HT1080 (cell line): Measurements from ENCODE around the gene RMI2. TPM values are rescaled to one million over a fixed set of nuclear protein-coding genes. Genes with fewer than 3 reads are reported as not detected.

ENCODE experiments used
- DNase-seq: peaks from one replicate; pipeline ENCODE4 v3.0.0-alpha.2; 2015; ENCODE audit warnings: low read depth
- total RNA-seq: library from RNA; depleted of rRNA; stranded (reverse); fragments of >200 nt; shearing (Covaris generic); gene quantifications from 2 replicates; pipeline ENCODE4 v1.2.3, GENCODE V29; 2014

Gene RMI2
- total RNA-seq, 1 experiment from 2014 or later = 14.2 TPM

DNA sequence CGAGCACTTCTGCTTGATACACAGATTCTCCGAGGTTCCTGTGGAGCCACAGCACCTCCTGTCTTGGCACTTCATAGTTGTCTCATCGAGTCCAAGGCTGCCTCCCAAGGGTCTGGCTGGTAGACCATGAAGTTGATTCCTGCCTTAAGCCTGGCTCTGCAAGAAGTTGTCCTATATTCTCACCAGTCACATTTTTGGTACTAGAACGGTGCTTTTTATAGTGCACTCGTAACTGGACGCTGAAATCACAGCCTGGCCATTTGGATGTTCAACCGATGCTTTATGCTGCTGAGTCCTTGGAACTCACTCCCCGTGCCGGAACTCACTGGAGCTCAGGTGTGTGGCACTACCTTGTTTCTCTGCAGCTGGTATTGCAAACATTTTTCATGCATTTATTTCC is 35.6 kb downstream of the RMI2 start:
- no peak for DNase-seq

DNA sequence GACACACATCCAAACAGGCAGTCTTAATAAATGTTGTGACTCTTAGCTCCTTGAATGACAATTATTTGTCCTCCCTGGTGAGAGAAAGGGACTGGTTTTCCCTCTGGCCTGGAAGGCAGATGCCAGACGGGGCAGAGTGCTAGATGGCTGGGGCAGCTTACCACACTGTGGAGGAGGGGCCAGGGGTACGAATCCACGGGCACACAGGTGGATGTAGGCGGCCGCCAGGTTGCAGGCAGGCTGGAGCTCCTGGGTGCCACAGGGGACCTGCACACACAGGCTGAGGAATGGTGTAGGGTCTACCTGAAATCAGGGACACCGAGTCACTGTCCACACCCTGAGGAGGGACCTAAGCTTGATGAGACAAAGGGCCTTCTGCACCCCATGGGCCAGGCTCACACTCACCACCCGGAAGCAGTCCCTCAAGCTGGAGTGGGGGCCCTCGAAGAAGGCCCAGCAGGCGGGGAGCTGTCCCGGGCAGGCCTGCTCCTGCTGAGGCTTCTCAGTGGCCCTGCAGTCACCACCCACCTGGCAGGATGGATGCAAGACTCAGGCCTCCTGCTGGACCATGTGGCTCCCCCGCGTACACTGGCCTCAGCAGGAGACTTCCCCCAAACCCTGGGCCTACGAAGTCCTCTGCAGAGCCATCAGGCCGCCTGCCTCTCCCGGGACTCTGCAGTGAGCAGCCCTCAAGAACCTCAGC is 38.4 kb downstream of the RMI2 start:
- DNase-seq = no peak

DNA sequence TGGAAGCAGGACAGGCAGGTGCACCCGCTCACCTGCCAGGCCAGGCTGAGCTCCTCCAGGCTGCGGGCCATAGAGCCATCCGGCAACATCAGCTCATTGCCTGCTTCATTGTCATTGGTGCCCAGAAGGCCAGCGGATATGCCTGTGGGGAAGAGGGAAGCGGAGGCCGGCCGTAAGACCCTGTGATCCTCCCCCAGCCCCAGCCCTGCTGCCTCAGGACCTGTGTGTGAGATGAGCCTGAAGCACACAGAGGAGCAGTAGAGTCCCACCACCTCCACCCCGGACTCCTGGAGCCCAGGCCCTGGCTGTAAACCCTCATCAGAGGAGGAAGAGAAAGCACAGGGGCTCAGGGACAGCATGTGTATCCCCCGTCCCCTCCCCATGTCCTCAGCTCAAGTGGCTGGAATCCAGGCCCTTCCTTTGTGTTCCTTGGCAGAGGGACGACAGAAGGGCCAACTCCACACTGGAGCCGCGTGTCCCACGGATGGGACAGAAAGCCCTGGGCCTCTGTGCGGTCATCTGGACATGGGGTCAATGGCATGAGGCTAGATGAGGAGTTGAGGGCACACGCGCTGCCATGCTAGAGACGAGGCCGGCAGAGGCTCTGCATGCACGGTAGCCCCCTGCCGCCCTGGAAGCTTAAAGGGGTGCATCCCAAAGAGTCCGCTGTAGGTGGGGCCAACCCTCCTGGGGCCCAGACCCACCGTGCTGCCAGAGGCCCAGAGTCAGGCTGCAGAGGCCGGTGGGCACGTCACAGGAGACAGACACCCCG is 39.1 kb downstream of the RMI2 start:
- DNase-seq = no peak

DNA sequence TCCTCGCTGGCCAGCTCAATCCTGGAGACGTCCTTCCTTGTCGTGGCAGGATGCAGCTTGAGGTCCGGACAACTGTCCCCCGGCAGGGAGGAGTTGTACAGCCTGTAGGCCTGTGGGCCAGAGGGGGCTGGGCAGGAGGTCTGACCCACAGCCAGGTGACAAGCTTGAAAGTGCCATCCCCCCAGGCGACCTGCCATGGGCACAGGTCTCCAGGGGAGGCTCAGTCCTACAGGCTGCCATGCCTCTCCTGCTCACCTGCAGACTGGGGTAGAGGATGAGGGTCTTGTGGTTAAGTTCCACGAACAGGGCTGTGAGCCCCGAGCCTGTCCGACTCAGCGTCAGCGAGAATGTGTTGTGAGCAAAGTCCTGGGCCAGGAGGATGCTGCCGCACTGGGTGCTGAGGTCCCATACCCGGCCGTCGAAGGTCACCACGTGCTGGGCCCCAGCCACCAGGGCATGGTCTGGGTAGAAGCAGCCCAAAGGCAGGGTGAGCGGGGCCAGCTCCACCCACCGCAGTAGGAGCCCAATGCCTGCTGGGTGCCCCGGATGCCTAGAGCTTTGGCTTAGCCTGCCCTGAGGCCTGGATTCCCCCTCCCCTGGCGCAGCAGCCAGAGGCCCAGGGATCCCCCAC is 39.8 kb downstream of the RMI2 start:
- no peak for DNase-seq

DNA sequence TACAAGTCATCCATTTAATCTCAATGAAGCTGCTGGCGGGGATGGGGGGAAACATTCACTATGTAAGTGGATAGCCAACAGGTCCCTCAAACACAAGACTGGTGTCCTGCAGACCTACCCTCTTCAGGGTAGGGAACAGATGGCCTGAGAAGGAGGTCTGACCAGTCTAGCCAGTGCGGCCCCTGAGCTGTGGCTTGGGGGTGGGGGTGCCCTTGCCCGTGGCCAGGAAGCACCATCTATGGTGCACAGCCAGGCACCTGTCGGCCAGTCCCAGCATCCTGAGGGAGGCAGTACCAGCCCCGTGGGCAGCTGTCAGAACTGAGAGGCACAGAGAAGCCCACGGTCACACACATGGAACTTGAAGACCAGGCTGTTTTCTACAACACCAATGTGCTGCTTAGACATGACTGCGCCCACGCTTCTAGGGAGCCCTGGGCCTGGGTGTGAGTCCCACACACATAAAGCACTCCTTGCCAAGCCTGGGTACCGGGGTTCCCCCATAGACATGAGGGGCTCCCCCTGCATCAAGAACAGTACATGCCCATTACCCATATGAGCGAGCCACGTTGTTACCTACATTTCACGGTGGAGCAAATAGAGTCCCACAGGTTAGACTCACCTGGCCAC is 40.9 kb downstream of the RMI2 start:
- no peak for DNase-seq

DNA sequence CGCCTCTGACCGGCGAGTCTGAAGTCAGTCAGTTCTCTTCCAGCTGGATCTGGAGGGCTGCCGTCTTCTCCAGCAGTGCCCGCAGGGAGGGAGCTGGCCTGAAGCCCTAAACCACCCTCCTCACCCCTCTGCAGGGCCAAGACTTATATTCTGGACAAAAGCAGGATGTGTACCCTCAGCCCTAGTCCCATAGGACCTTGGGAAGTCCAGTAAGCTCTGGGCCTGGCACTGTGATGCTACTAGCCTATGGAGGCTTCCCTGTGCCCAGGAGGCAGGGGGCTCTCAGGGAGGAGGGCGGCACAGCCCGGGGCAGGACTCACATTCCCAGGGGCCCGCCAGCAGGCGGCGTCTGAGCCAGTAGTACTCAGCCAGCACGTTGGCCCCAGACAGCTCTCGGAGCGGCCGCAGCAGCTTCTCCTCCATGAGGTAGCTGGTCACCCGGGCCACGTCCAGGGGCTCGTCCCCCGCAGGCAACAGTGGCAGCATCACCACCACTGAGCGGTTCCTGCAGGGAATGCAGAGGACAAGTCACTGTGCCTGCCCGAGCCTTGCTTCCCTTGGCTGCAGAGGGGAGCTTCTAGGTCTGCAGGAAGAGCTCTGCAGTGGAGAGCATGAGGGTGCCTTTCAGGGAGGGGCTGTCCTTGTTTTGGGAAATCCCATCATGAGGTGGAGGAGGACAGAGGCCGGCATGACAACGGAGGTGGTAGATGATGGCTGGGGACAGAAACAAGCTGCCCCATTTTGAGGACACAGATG is 41.7 kb downstream of the RMI2 start:
- DNase-seq = no peak

DNA sequence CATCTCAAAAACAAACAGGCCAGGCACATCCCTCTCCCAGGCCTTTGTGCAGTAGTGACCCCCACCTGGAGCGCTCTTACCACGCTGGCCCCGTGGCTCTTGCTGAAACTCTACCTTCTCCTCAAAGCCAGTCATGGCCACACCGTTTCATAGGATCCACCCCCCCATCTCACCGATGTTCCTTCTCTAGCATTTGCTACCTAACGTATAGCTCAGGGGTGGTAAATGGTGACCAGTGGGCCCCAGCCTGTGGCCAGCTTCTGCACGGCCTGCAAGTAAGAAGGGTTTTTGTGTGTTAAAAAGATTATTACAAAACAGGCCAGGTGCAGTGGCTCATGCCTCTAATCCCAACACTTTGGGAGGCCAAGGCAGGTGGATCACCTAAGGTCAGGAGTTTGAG is 43.8 kb downstream of the RMI2 start:
- DNase-seq = no peak

DNA sequence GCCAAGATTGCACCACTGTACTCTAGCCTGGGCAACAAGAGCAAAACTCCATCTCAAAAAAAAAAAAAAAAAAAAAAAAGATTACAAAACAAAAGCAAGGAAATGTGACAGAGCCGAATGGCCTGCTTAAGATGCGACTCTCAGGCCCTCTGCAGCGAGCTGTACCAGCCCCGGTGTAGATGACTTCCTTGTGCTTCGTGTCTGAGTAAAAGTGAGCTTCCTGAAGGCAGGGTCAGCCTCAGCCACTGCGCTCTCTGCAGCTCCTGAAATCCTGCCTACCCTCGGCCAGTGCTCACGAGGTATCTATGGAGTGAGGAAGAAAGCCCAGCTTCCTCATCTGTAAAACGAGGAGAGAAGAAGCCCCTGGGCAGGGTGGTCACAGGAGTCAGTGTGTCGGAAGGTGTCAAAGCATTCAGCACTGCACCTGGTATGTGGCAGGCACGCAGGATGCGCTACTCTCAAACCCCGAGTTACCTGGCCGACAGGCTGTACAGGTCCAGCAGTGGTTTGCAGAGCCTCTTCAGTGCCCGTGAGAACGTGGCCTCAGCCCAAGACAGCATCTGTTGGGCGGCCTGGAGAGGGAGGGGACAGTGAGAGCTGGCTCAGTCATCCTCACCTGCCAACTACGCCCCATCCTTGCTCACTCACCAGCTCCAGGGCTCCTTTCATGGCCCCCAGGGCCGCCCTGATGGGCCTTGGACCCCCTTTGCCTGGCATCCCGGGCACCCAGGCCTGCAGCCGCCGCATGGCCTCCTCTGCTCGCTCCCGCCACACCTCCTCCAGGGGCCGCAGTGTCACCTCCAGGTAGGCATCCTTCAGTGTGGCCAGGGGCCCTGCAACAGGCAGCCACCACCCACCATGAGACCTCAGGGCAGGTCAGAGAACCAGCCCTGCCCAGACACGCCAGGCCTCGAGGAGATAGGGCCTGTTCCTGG is 44.6 kb downstream of the RMI2 start:
- no peak for DNase-seq

DNA sequence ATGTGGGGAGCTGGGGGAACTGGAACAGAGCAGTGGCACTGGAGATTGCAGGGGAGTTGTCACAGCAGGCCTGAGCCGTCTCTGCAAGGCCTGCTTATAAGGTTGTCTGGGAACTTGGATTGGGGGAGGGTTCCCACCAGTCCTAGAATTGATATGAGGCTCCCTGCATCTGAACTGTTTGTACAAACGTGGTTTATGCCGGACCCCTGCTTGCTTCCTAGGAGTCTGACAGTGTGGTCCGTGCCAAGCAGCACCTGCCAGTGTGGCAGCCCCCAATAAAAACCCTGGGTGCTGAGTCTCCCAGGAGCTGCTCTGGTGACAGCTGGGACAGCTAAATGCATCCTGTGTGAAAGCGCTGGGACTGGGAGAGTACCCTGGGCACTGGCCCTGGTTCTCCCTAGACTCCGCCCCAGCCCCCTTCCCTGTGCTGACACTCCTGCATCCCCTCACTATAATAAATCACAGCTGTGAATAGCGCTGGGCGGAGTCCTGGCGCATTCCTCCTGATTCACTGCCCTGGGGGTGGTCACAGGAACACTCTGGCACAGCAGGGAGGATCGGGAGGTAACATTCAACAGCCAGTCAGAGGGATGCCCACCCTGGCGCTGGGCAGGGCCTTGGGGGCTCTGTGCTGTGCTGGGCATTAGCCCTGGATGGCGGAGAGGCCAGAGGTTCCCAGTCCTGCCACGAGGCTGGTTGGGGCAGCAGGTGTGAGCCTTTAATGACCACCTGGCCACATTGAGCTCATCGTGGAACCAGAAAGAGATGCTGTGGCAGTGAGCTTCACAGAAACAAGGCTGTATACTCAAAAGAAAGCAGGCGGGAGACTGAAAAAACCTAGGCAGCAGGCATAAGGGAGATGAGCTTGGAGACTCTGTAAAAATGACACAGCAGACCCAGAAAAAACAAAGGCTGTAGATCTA is 45.6 kb downstream of the RMI2 start:
- DNase-seq = no peak

DNA sequence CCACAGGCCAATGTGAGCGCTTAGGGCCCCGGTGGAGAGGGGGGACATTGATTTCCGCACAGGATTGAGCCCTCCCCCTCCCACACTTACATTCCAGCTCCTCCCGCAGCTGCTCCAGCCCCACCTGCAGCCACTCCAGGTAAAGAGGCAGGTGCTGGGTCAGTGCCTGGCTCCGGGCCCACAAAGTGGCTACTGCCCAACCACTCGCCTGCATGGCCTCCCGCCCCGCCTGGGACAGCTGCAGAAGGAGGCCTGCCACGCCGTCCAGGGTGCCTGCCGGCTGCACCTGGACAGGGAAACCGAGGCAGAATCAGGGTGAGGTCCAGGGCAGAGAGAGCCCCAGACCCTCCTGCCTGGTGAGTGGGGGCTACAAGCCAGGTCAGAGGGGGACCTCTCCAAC is 46.3 kb downstream of the RMI2 start:
- DNase-seq = no peak

DNA sequence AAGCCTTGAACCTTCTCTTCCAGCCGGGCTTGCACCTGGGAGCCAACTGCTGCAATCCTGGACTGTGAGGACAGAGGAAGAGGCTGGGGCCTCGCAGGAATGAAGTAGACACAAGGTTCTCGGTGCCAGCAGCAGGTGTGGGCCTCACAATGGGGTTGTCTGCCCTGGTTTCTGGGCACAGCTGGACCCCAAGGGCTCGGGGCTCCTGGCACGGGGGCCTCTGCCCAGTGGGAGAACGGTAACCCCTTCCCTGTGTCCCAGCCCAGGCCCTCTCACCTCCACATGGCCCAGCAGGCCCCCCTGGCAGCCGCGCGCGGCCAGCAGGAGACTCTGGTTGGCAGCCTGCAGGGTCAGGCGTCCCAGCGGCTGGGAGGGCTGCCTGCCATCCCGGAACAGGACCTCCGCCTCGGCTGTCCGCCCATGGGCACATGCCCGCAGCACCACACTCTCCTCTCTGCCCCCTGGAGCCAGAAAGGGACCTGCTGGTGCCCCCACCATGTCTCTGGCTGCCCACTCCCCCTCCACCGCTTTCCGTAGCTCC is 46.9 kb downstream of the RMI2 start:
- DNase-seq = no peak

DNA sequence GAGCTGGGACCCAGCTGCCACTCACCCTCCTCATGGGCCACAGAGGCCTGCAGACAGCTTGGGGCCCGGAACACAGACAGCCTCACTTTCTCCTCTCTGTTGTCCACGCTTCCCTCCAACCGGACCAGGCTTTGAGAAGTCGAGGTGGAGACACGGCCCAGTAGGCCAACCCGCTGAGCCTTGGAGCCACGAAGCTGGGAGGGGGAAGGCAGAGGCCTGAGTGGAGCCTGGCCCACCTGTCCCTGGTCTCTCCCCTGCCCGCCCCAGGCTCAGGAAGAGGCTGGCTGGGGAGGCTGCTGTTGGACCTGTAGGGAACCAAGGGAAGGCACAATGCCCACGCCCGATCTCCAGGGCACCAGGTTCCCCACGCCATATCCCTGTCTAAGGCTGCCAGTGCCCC is 48.1 kb downstream of the RMI2 start:
- DNase-seq = no peak

DNA sequence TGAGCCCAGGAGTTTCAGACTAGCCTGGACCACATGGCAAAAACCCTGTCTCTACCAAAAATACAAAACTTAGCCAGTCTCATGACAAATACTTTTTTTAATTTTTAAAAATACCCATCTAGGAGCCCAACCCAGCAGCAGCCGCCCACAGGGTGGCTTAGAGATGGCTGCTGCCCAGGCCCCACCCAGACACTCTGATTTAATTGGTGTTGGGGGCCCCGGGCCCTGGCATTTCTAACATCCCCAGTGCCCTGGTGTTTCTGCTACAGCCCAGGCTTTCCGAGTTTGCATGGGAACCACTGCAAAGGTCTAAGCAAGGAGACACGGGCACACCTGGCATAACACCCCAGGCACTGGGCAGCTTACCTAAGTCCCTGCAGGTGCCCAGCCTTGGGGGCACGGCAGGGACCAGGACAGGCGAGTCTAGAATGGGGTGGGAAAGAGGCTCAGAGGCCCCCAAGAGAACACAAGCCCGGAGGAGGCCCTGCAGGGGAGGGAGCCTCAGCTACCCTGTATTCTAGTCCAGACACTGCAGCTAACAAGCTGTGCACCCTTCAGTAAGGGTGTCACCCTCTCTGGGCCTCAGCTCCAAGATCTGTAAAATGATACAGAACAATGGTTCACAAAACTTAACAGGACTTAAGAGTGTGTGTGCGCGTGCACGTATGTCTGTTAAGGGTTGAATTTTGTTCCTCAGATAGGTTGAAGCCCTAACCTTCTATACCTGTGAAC is 48.8 kb downstream of the RMI2 start:
- no peak for DNase-seq

DNA sequence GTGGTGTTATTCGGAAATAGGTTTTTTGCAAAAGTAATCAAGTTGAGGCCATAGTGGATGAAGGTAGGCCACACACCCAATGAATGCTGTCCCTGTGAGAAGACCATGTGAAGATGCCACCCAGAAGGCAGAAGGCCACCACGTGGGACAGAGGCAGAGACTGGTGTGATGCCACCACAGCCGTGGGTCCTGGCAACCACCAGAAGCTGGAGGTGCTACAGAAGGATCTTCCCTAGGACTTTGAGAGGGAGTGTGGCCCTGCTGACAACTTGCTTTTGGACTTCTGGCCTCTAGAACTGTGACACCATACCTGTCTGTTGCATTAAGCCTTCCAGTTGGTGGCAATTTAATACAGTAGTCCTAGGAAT is 49.3 kb downstream of the RMI2 start:
- no peak for DNase-seq

DNA sequence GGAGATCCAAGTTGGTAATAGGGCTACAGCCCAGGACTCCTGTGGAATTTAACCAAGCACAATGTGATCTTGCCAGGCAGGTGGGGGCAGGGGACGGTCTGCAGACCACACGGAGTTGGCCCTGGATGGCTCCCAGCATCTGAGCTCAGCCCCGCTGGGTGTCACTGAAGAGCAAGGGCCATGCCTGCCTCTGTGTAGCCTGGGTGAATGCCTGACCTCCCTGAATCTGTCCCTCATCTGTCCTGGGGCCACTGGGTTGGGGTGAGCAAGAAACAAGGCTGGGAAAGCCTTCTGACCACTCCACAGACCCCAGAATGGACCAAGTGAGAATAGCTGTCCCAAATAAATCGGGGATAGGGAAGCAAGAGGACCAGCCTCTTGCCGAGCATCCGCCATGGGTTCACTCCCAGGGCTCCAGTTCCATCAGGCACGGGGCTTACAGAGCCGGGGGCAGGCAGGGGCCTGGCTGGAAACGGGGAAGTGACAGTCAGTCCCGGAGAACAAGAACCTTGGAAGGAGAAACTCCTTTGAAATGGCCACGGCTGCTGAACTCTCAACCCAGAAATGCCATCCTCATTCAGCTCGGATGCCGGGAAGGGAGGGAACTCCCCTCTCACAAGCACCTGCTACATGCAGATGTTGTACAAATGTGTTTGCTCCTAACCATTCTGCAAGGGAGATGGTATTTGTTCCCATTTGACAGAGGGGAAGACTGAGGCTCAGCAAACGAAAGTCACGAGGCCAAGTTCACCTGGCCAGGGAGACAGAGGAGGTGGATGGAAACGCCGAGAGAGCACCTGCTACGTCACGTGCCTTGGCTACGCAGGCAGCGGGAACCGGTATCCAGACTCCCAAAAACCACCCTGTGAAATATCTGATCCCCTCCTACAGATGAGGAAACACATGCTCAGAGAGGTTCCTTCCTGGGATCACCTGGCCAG is 50.0 kb downstream of the RMI2 start:
- no peak for DNase-seq

DNA sequence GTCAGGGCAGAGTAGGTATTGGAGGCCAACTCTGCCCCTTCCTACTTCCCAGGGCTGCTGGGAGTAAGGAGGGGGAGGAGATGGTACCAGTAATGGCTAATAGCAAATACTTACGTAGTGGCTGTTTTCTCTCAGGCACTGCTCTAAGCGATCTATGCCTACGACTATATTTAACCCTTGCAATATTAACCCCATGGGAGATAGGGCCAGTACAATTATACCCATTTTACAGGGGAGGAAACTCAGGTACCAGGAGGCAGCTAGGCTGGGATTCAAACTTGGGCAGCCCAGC is 50.6 kb downstream of the RMI2 start:
- no peak for DNase-seq
